ENCODE measurements around the gene CHERP. TPM values are rescaled to one million over a fixed set of nuclear protein-coding genes. Genes with fewer than 3 reads are reported as not detected.

The CHERP gene
- total RNA-seq, 1 experiment from 2014 or later = 101 TPM

GRCh38 chr19:16470541-16470910, 71.7 kb downstream of the CHERP start:
- Histone ChIP-seq H3K23ac (ENCODE audit: insufficient read length, low read depth, low read length) (no peak overlapping the region), H3K9me3 (ENCODE audit: control insufficient read depth, low read depth, low read length) (no peaks in the 10 kb centered on the region), H2BK15ac (ENCODE audit: low read depth, low read length) (no peak overlapping the region), H3K56ac (ENCODE audit: insufficient read length, low read depth, low read length) (no peak overlapping the region), H4K5ac (ENCODE audit: insufficient read length, low read depth, low read length) (no peak overlapping the region), H3K23me2 (ENCODE audit: insufficient read length, low read depth, low read length, poor library complexity, severe bottlenecking) (peaks cover 9% of the 10 kb centered on the region), H2BK20ac (ENCODE audit: low read depth, low read length, poor library complexity, severe bottlenecking) (no peak overlapping the region), H4K20me1 (ENCODE audit: control insufficient read depth, insufficient read depth, insufficient read length) (no peaks in the 10 kb centered on the region), H3K27ac (ENCODE audit: insufficient read length, low read depth, low read length) (no peak overlapping the region), H2AK5ac (ENCODE audit: insufficient read length, low read length) (no peak overlapping the region), H3T11ph (ENCODE audit: low read length) (no peak overlapping the region), H3K27me3 (ENCODE audit: insufficient read depth, low read length) (no peaks in the 10 kb centered on the region), H3K9ac (ENCODE audit: extremely low read depth, insufficient read length, low read length) (peak overlapping the region; percentile 76), H3K79me1 (ENCODE audit: insufficient read depth, low read depth, low read length, poor library complexity, severe bottlenecking) (peaks cover 5% of the 10 kb centered on the region), H3K79me2 (ENCODE audit: insufficient read depth, low read length) (peaks cover 21% of the 10 kb centered on the region), H3K14ac (ENCODE audit: insufficient read depth, low read length) (no peak overlapping the region), H4K8ac (replicated peaks; ENCODE audit: insufficient read length, low read depth, low read length) (no peak overlapping the region), H3K4ac (ENCODE audit: low read depth, low read length) (no peak overlapping the region), H3K4me2 (ENCODE audit: insufficient read depth, insufficient read length, low read length) (peak overlapping the region; percentile 100), H2BK120ac (ENCODE audit: low read depth, low read length, poor library complexity, severe bottlenecking) (no peak overlapping the region), H3K18ac (ENCODE audit: insufficient read length, low read depth, low read length) (no peak overlapping the region), H2BK5ac (ENCODE audit: insufficient read length, low read length) (no peak overlapping the region), H2AFZ (ENCODE audit: low read length) (no peak overlapping the region), H4K91ac (ENCODE audit: insufficient read length, low read depth, low read length) (no peak overlapping the region), H3K4me1 (ENCODE audit: insufficient read depth, low read length) (0 out of 2 replicates have a peak, but pooled peaks cover 3% of the 10 kb centered on the region), H2BK12ac (ENCODE audit: insufficient read length, low read depth, low read length) (no peak overlapping the region)
- no peak for DNase-seq
- 0 out of 7 replicates have a peak overlapping the region, but pooled peaks of 1 of the 3 experiments have one; percentile 6 for H3K27ac Mint-ChIP-seq
- no peak for TF ChIP-seq CTCF (conservative IDR thresholded peaks at IDR 0.05)
- peaks cover 7 to 11% of the 10 kb centered on the region in 2 experiments; a peak in 4 of 5 replicates for H3K9me3 Mint-ChIP-seq
- WGBS (ENCODE audit: extremely low coverage, insufficient read length, low lambda C conversion rate) = no CpG with 5 or more reads among the region's 7 CpGs
- H3K4me3 Mint-ChIP-seq = peak overlapping the region; percentile 93 to 96
- peaks cover 1% of the 10 kb centered on the region for H3K27me3 Mint-ChIP-seq (ENCODE audit: low read depth)
- H3K4me1 Mint-ChIP-seq = peaks cover 21 to 31% of the 10 kb centered on the region in 2 experiments
- peaks cover 0 to 4% (median 1%) of the 10 kb centered on the region in 3 experiments; a peak in 3 of 7 replicates for H3K36me3 Mint-ChIP-seq (ENCODE audit: insufficient read depth in 1 of 3, low read depth in 3 of 3)

Other genes starting within 250 kb of the CHERP start
- 0.24 and 0.33 TPM in 2 replicates for gene KLF2, start 217.6 kb downstream of the CHERP start, total RNA-seq (2021)
- 31.8 and 33.3 TPM in 2 replicates for gene EPS15L1, start 70.5 kb downstream of the CHERP start, total RNA-seq (2021)
- gene CALR3, start 46.3 kb downstream of the CHERP start, total RNA-seq (2021) = 0.44 and 0.53 TPM in 2 replicates
- 5.7 and 6.4 TPM in 2 replicates for gene C19orf44, start 46.0 kb downstream of the CHERP start, total RNA-seq (2021)
- 34.0 and 35.8 TPM in 2 replicates for gene SLC35E1, start 30.0 kb upstream of the CHERP start, total RNA-seq (2021)
- gene MED26, start 85.8 kb upstream of the CHERP start, total RNA-seq (2021) = 11.4 and 13.0 TPM in 2 replicates
- gene SMIM7, start 117.7 kb upstream of the CHERP start, total RNA-seq (2021) = 74.2 and 77.6 TPM in 2 replicates
- 7.4 and 8.3 TPM in 2 replicates for gene TMEM38A, start 118.7 kb upstream of the CHERP start, total RNA-seq (2021)
- gene NWD1, start 177.4 kb upstream of the CHERP start, total RNA-seq (2021) = not detected in 2 replicates

Measured in H9 (cell line).